ENCODE results near the gene SMAD5.

DNA sequence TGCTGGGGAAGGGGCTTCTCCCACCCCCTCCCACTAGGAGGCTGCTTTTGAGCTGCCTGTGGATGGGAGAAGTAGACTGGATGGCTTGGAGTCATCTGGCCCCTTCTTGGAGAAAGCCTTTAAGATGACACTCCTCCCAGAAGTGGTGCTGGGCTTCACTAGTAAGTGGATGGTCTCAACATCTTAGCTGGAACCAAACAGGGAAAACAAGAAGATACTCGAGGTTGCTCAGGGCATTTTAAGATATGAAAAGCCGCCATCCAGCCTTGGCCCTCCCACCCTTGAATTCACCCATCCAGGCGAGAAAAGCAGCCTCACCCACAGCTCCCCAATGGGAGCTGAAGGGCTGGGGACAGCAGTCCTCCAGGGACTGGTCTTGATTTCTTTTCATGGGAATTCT lies 68.1 kb downstream of the SMAD5 start:
- TF ChIP-seq, protein P1, sequence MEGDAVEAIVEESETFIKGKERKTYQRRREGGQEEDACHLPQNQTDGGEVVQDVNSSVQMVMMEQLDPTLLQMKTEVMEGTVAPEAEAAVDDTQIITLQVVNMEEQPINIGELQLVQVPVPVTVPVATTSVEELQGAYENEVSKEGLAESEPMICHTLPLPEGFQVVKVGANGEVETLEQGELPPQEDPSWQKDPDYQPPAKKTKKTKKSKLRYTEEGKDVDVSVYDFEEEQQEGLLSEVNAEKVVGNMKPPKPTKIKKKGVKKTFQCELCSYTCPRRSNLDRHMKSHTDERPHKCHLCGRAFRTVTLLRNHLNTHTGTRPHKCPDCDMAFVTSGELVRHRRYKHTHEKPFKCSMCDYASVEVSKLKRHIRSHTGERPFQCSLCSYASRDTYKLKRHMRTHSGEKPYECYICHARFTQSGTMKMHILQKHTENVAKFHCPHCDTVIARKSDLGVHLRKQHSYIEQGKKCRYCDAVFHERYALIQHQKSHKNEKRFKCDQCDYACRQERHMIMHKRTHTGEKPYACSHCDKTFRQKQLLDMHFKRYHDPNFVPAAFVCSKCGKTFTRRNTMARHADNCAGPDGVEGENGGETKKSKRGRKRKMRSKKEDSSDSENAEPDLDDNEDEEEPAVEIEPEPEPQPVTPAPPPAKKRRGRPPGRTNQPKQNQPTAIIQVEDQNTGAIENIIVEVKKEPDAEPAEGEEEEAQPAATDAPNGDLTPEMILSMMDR (IDR thresholded peaks at IDR 0.05): no peak
- no peak for TF ChIP-seq EZH2 (IDR thresholded peaks at IDR 0.05)

All from neural progenitor cell (in vitro differentiated cells).